NK-92 (cell line): ENCODE data around the gene RFX1.
"Not testable (repeated sequence)": the region's sequence is repeated elsewhere in the genome, so short reads cannot be mapped to it uniquely, and the experiment has no call there.

Experiments
- DNase-seq: peaks from one replicate; lab custom pipeline; 2025; ENCODE audit not compliant: unreplicated experiment; lab: John Stamatoyannopoulos, UW

The RFX1 gene

DNA sequence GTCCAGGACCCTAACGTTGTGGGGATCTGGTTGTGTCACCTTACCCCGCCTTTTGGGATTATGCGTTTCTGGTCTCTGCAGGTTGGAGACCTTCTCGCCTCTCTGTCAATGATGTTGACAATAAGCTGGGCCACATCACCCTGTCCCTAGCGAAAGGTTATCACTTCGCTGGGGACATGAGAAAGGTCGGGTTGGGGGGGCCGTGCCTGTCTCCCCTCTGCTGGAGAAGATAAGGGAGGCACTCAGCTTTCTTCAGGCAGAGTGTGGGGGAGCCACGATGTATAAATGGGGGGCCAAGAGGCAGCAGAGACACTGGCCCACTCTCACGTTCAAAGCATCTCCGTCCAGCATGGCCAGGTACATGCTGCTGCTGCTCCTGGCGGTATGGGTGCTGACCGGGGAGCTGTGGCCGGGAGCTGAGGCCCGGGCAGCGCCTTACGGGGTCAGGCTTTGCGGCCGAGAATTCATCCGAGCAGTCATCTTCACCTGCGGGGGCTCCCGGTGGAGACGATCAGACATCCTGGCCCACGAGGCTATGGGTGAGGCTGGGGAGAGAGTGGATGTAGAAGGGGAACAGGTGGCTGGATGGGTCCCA is 21.8 kb upstream of the RFX1 start, which contains the start of gene RLN3:
TSS of gene RLN3 (plus strand) at position 293 of the 595 bp plus-strand sequence. CDS start at position 350, 57 bp downstream.
- no peak for DNase-seq

DNA sequence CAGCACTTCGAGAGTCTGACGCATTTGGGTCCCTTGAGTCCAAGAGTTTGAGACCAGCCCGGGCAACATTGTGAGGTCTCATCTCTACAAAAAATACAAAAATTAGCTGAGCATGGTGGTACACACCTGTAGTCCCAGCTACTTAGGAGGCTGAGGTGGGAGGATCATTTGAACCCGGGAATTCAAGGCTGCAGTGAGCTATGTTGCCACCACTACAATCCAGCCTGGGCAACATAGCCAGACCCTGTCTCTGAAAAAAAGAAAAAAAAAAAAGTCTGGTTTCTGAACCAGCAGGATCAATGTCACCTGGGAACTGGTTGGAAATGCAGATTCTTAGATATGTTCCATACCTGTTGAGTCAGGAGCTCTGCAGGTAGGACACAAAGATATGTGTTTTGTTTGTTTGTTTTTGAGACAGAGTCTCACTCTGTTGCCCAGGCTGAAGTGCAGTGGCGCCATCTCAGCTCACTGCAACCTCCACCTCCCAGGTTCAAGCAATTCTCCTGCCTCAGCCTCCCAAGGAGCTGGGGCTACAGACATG is 20.6 kb upstream of the RFX1 start:
- DNase-seq = not testable (repeated sequence)

DNA sequence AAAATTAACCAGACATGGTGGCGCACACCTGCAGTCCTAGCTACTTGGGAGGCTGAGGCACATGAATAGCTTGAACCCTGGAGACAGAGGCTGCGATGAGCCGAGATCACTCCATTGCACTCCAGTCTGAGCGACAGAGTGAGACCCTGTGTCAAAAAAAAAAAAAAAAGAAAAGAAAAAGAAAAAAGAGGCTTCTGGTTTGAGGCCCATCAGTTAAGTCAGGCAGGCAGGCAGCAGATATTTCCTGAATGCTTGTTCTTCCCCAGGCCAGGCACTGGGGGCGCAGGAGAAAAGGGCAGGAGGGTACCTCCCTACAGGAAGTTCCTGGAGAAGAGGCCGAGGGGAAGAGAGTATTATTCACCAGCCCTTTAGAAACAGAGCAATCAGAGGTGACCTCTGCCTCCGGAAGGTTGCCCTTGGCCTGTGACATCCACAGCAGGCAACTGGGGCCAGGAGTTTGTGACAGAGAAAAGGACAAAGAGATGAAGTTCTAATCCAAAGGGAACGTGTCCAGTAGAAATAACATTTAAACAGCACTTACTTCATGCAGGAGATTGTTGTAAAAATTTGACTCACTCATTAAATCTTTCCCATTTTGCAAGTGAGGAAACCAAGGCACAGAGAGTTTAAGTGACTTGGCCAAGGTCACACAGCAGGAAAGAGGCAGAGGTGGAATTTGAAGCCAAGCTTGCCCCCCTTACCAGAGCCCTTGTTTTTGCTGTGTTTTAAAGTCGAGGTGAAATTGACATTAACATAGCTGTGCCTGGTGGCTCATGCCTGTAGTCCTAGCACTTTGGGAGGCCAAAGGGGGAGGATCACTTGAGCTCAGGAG is 17.5 kb upstream of the RFX1 start:
- no peak for DNase-seq

DNA sequence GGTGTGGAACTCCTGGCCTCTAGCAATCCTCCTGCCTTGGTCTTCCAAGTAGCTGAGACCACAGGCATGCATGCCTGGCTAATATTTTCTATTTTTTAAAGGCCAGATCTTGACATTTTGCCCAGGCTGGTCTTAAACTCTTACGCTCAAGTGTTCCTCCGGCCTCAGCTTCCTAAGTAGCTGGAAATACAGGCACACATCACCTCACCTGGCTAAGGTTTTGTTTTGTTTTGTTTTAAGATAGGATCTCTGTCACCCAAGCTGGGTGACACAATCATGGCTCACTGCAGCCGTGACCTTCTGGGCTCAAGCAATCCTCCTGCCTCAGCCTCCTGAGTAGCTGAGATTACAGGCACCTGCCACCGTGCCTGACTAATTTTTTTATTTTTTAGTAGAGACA is 16.3 kb upstream of the RFX1 start:
- DNase-seq = no peak

DNA sequence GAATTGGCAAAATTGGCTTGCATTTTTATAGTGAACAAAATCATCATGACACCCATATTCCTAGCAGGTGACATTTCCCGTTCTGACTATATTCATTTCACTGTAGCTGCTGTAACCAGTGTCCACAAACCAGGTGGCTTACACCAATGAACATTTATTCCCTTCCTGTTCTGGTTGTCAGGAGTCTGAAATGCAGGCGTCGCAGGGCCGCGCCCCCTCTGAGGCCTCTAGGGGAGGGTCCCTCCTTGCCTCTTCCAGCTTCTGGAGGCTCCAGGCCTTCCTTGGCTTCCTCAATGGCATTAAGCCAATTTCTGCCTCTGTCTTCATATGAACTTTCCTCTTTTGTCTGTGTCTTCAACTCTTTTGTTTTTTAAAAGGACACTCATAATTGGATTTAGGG is 15.4 kb upstream of the RFX1 start:
- no peak for DNase-seq

DNA sequence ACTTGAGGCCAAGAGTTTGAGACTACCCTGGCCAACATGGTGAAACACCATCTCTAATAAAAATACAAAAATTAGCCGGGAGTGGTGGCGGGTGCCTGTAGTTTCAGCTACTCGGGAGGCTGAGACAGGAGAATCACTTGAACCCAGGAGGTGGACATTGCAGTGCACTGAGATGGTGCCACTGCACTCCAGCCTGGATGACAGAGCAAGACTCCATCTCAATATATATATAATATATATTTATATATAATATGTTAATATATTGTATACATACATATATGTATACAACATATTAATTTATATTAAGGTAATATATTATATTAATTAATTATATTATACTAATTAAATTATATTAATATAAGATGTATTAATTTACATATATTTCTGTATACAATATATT is 13.6 kb upstream of the RFX1 start:
- DNase-seq = not testable (repeated sequence)

DNA sequence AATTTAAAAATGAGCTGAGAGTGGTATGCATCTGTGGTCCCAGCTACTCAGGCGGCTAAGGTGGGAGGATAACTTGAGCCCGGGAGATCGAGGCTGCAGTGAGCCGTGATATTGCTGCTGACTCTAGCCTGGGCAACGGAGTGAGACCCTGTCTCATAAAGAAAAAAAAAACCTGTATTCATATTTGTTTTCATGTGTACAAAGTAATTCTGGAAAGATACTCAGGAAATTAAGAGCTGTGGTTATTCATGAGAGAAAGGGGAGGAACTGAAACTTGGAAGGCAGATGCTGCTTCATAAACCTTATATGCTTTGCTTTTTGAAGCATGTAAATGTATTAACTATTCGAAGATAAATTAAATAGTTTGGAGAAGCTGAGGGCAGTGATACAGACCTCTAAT is 13.0 kb upstream of the RFX1 start:
- no peak for DNase-seq

DNA sequence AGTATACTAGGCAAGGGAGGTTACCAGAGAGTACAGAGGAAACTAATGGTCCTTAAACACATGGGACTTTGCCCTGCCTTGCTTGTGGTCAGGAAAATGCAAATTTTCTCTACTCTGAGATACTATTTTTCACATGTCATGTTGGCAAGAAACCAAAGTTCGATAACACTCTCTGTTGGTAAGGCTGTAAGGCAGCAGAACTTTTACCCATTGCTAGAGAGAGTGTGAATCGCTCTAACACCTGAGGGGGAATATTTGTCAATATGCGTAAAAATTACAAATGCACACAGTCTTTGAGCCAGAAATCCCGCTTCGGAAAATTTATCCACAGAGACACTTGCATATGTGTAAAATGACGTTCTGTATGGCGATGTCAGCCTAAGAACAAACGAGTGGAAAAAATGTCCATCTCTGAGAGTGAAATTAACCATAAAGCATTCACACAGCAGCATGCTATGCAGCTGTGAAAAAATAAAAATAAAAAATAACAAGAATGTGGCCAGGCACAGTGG is 9.5 kb upstream of the RFX1 start:
- no peak for DNase-seq

DNA sequence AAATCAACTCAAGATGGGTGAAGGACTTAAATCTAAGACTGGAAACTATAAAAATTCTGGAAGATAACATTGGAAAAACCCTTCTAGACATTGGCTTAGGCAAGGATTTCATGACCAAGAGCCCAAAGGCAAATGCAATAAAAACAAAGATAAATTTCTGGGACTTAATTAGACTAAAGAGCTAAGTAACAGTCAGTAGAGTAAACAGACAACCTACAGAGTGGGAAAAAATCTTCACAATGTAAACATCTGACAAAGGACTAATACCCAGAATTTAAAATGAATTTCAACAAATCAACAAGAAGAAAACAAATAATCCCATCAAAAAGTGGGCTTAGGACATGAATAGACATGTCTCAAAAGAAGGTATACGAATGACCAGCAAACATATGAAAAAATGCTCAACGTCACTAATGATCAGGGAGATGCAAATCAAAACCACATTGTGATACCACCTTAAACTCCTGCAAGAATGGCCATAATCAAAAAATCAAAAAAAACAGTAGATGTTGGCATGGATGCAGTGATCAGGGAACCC is 6.3 kb upstream of the RFX1 start:
- no peak for DNase-seq

DNA sequence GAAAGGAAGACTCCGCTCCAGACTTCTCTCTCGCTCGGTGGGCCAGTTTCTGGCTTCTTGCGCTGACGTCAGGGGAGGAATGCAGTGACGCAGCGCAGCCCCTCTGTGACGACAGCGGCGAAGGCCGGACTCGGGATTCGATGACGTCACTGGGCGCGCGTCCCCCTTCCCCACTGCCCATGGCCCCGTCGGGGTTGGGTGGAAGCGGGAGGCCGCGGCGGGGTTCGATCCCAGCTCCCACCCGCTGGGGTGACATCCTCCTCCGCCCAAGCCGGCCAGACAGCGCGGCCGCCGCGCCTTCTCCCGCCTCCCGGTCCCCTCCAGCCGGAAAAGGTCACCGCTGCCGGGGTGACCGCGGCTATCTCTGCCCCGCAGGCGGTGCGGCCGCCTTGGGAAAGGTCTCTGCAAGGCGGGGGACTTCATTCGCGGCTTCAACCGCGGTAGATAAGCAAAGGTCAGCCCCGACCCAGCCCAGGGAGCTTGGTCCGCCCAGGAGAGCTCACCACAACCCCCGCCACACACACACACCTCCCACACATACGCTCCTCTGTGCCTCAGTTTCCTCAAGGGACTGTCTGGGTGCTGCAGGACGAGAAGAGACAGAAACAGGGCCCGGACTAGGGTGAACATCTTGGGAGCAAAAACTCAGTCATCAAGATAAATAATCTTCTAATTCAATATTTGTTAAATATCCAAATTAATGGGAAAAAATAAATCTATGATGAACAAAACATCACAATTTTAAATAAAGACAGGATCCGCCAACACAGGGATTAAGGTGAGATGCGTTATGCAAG is 844 bp upstream of the RFX1 start:
- DNase-seq = peak; percentile 86

DNA sequence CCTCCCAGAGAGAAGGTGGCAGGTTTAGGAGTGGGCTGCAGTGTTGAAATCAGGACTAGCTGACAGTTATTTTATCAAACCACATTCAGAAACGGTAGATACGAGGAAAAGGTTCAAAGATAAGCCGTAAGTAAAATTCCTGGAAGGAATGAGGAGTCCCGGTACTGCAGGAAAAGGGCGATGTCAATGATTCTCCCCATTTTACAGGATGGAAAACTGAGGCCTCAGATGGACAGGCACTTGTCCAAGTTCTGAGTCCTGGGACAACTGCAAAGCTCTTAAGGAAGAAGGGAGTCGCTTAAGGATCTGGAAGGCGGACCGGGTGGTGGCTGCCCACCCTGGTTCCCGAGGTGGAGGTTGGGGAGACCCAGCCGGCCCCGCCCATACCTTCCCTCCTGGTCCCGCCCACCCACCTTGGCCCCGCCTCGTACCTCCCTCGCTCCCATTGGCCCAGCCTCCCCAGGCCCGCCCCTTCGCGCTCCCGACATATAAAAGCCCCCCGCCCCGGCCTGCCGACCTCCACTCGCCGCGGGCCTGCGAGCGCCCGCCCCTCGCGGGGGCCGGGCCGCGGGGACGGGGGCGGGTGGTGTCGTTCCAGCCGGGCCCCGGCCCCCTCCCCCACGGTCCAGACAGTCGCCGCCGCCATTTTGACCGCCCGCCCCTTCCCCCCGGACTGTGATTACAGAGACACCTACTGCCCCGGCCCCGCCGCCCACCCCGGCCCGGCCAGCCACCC is 603 bp downstream of the RFX1 start:
- DNase-seq = peak; percentile 55

DNA sequence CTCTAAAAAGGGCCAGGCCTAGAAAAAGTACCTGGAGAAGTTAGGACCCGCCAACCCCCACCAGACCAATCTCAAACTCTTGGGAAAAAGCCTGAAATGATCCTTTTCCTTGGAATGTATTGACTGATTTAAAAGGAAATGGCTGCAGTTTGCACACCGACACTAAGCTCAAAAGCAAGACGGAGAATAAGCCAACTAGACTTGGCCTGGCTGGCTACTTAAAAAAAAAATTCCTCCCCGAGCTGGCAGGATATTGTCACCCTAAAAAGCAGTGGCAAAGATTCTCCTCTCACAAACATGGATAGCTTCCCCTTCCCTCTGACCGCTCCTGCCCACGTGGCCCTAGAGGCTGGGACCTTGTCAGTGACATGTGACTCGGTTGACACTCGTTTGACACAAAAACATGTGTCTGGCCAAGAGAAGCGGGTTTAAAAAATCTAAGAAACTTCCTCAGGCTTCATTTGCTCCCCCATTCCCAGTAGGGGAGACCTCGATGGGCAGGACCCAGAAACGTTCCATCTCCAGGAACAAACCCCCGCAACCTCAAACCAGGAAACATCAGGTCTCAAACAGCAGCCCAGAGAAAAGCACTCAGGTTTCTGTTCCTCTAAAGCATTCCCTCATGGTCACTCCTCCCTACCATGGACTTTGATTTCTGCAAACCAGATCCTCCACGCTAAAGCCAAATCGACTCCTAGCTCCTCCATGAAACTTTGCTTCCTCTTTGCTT is 1.3 kb downstream of the RFX1 start:
- DNase-seq = no peak

DNA sequence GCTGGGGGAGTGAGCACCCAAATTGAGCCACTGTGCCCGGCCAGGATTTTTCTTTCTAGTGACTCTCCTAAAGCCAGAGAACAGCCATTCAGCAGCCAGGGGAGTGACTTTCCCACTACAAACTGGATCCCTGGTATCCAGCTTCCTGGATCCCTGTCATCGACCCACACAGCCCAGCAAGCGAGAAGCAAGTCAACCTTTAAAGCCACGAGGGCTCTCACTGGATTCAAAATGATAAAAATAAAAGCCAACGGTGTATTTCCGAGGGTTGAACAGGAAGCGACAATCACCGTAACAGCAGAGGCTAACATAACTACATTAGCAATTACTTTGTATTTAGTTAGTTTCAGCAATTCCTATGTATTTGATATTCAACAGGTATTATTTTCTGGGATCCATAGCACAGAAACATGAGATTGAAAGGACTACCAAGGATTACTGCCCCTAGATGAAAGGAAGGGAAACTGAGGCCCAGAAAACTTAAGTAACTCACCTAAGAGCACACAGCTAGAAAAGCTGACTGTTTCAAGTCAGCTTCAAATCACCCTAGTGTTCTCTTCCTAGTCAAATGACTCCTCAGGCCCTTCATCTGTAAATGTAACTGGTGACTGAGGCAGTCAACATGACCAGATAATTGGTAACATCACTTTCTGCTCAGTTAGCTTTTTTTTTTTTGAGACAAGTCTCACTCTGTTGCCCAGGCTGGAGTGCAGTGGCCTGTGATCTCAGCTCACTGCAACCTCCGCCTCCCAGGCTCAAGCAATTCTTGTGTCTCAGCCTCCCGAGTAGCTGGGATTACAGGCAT is 2.7 kb downstream of the RFX1 start:
- DNase-seq = no peak

DNA sequence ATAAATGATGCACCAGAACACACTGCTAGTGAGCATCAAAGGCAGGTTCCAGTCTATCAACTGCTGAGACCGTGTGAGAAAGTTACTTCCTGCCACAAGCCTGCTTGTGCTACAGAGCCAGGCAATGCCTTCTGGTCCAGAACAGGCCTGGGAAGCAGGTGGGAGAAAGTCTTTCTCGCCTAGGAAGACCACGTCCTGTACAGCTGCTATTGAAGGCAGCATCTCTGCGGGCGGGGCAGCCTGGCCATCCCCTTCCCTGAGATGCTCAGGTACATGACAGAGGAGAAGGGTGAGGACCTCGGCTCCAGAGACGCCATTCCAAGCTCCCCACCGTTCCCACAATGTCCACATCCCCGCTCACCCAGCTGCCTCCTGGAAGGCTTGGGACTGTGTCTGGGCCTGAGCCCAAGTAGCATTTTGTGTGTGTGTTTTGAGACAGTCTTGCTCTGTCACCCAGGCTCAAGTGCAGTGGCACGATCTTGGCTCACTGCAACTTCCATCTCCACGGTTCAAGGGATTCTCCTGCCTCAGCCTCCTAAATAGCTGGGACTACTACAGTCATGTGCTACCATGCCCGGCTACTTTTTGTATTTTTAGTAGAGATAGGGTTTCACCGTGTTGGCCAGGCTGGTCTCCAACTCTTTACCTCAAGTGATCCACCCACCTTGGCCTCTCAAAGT is 3.4 kb downstream of the RFX1 start:
- no peak for DNase-seq

DNA sequence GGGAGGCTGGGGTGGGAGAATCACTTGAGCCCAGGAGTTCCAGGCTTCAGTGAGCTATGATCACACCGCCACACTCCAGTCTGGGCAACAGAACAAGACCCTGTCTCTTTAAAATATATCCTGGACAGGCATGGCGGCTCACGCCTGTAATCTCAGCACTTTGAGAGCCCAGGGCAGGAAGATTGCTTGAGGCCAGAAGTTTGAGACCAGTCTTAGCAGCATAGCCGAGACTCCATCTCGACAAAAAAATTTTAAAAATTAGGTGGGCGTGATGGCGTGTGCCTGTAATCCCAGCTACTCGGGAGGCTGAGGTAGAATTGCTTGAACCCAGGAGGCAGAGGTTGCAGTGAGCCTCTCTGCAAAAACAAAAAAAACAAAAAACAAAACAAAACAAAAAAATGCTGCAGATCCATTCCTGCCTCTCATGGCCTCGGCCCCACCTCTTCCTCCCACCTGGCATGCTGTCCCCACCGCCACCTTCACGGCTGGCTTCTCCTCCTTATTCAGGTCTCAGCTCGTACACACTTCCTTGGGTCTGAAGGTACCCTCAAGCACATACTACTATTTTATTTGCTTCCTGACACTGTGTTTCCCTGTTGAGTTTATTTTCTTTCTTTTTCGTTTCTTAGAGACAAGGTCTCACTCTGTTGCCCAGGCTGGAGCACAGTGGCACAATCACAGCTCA is 5.3 kb downstream of the RFX1 start:
- no peak for DNase-seq

DNA sequence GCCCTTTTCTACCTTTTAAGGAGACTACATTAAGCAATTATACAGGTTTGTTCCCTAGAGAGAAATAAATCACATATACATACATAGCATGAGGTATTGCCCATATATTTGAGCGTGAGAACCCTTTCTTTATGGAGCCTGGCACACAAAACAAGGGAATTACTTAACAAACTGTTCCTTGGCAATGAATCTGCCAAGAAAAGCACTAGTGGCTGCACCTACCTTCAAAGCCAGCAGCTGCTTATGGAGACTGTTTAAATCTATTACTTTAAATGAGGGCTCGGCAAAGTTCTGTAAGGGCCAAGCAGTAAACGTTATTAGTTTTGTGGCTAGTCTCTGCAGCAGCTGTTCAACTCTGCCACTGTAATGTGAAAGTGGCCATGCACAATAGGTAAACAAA is 7.0 kb downstream of the RFX1 start:
- no peak for DNase-seq

DNA sequence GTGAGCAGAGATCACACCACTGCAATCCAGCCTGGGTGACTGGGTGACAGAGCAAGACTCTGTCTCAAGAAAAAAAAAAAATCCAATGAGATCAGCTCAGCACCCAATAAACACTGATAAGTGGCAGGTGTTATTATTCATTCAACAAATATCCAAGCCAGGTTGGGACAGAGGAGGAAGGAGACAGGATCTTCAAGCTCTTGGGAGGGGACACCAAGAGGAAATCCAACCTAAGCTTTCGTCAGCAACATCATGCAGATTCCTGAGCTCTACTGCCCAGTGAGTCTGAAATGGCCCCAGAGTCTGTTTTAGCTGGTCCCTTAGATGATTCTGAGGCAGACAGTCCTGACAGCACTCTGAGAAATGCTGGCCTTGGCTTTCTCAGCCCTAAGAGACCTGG is 7.7 kb downstream of the RFX1 start:
- DNase-seq = no peak

DNA sequence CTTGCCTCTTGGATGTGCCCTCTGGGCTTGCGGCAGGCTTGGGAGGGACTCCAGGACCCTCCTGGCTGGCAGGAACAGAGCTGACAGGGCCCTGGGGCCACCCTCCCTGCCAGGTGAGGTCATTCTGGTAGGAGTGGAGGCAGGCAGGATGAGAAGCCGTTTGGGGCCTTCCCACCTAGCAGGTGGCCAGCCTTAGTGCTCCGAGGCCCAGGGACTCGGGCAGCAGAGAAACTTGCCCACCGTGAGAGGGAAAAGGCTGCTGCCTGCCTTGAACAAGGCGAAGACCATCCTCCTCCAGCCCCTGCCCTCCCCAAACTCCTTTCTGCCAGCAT is 8.5 kb downstream of the RFX1 start:
- no peak for DNase-seq
